Mononuclear cell (primary cell): ENCODE data around the gene RMRP. TPM values are rescaled to one million over a fixed set of nuclear protein-coding genes. Genes with fewer than 3 reads are reported as not detected.
A peak's percentile ranks its signal among the peaks of the same experiment; 100 is the strongest.

Experiments used
- H3K27me3 ChIP-seq: 2 replicates; pipeline ENCODE4 v1.6.0; 2011; ENCODE audit warnings: low read length, control low read depth; ENCODE audit not compliant: insufficient read depth
- H3K4me1 ChIP-seq: 2 replicates; pipeline ENCODE4 v1.5.1; 2011; ENCODE audit warnings: mild to moderate bottlenecking, low read length, control low read depth; ENCODE audit not compliant: insufficient read depth
- H3K4me3 ChIP-seq: 2 replicates; pipeline ENCODE4 v1.5.1; 2011; ENCODE audit warnings: mild to moderate bottlenecking, low read length, moderate library complexity
- H3K9me3 ChIP-seq: 2 replicates; pipeline ENCODE4 v1.5.1; 2011; ENCODE audit warnings: low read depth, mild to moderate bottlenecking, control low read depth, low read length
- total RNA-seq: library from RNA; depleted of rRNA; stranded (reverse); fragments of >200 nt; gene quantifications from one replicate; pipeline ENCODE4 v1.2.3, GENCODE V29; 2012

The RMRP gene
- total RNA-seq, 1 donor = 37,843 TPM

GRCh38 chr9:35662437-35662836, 4.6 kb upstream of the RMRP start:
- H3K4me3 ChIP-seq = no peak overlapping the region
- peaks cover 82% of the 10 kb centered on the region for H3K4me1 ChIP-seq

GRCh38 chr9:35661756-35662350, 4.0 kb upstream of the RMRP start:
- Histone ChIP-seq H3K9me3 (no peaks in the 10 kb centered on the region), H3K4me3 (no peak overlapping the region), H3K27me3 (no peaks in the 10 kb centered on the region), H3K4me1 (peaks cover 87% of the 10 kb centered on the region)

More at GRCh38 chr9:35662437-35662836, 4.6 kb upstream of the RMRP start:
- Histone ChIP-seq H3K27me3 (no peaks in the 10 kb centered on the region), H3K9me3 (no peaks in the 10 kb centered on the region)

- Histone ChIP-seq H3K4me3 (no peak overlapping the region), H3K4me1 (peaks cover 91% of the 10 kb centered on the region), H3K9me3 (no peaks in the 10 kb centered on the region), H3K27me3 (no peaks in the 10 kb centered on the region)
Measured at GRCh38 chr9:35660966-35661415, 3.2 kb upstream of the RMRP start.

- no peaks in the 10 kb centered on the region for H3K27me3 ChIP-seq
- peaks cover 74% of the 10 kb centered on the region for H3K4me1 ChIP-seq
- no peaks in the 10 kb centered on the region for H3K9me3 ChIP-seq
- peak overlapping the region; percentile 87 for H3K4me3 ChIP-seq
Measured at GRCh38 chr9:35659340-35659739, 1.5 kb upstream of the RMRP start.

GRCh38 chr9:35658968-35659220, 1.1 kb upstream of the RMRP start:
- no peaks in the 10 kb centered on the region for H3K27me3 ChIP-seq
- peaks cover 70% of the 10 kb centered on the region for H3K4me1 ChIP-seq
- peak overlapping the region; percentile 87 for H3K4me3 ChIP-seq
- H3K9me3 ChIP-seq = no peaks in the 10 kb centered on the region

GRCh38 chr9:35658137-35658967, 533 bp upstream of the RMRP start, which contains the start of gene CCDC107:
Gene CCDC107, plus strand, starts transcription at chr9:35658292. Its CDS starts 88 bp downstream, at chr9:35658380.
- peak within 1 kb of the TSS; percentile 87 for H3K4me3 ChIP-seq
- H3K9me3 ChIP-seq = no peaks in the 10 kb centered on the region
- H3K4me1 ChIP-seq = peaks cover 64% of the 10 kb centered on the region
- no peaks in the 10 kb centered on the region for H3K27me3 ChIP-seq

GRCh38 chr9:35656831-35657545, 831 bp downstream of the RMRP start:
- H3K27me3 ChIP-seq = no peaks in the 10 kb centered on the region
- H3K4me3 ChIP-seq = peak overlapping the region; percentile 87
- H3K4me1 ChIP-seq = peaks cover 60% of the 10 kb centered on the region
- no peaks in the 10 kb centered on the region for H3K9me3 ChIP-seq

GRCh38 chr9:35656348-35656747, 1.5 kb downstream of the RMRP start:
- Histone ChIP-seq H3K27me3 (no peaks in the 10 kb centered on the region), H3K4me3 (no peak overlapping the region), H3K4me1 (peaks cover 60% of the 10 kb centered on the region), H3K9me3 (no peaks in the 10 kb centered on the region)

GRCh38 chr9:35653611-35654010, 4.2 kb downstream of the RMRP start:
- H3K9me3 ChIP-seq = no peaks in the 10 kb centered on the region
- H3K4me1 ChIP-seq = peaks cover 57% of the 10 kb centered on the region
- H3K27me3 ChIP-seq = no peaks in the 10 kb centered on the region
- no peak overlapping the region for H3K4me3 ChIP-seq

GRCh38 chr9:35652829-35653209, 5.0 kb downstream of the RMRP start:
- Histone ChIP-seq H3K27me3 (no peaks in the 10 kb centered on the region), H3K9me3 (no peaks in the 10 kb centered on the region), H3K4me1 (peaks cover 64% of the 10 kb centered on the region)

GRCh38 chr9:35651956-35652828, 5.6 kb downstream of the RMRP start:
- no peak overlapping the region for H3K4me3 ChIP-seq
- peaks cover 64% of the 10 kb centered on the region for H3K4me1 ChIP-seq
- H3K27me3 ChIP-seq = no peaks in the 10 kb centered on the region
- no peaks in the 10 kb centered on the region for H3K9me3 ChIP-seq

More at GRCh38 chr9:35652829-35653209, 5.0 kb downstream of the RMRP start:
- no peak overlapping the region for H3K4me3 ChIP-seq

- peaks cover 66% of the 10 kb centered on the region for H3K4me1 ChIP-seq
- H3K4me3 ChIP-seq = peak within 1 kb of the TSS; percentile 51
- no peaks in the 10 kb centered on the region for H3K9me3 ChIP-seq
- H3K27me3 ChIP-seq = no peaks in the 10 kb centered on the region
Measured at GRCh38 chr9:35650341-35651158, 7.3 kb downstream of the RMRP start, which contains the start of gene SIT1. Gene SIT1, minus strand, starts transcription at chr9:35650931. Its CDS starts 78 bp downstream, at chr9:35650853.

GRCh38 chr9:35649431-35650340, 8.1 kb downstream of the RMRP start:
- H3K4me1 ChIP-seq = peaks cover 75% of the 10 kb centered on the region
- H3K4me3 ChIP-seq = peak overlapping the region; percentile 51
- H3K9me3 ChIP-seq = no peaks in the 10 kb centered on the region
- no peaks in the 10 kb centered on the region for H3K27me3 ChIP-seq
